Measurements from ENCODE around the gene KIF24.

DNA sequence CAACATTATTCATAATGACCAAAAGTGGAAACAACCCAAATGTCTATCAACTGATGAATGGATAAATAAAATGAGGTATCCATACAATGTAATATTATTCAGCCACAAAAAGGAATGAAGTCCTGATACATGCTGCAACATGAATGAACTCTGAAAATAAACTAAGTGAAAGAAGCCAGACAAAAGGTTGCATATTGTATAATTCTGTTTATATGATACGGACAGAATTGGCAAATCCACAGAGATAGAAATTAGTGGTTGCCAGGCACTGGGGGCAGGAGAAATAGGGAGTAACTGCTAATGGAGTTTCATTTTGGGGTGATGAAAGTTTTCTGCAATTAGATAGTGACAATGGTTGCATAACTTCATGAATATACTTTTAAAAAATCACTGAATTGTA is 47.0 kb downstream of the KIF24 start:
- TF ChIP-seq, protein P1, sequence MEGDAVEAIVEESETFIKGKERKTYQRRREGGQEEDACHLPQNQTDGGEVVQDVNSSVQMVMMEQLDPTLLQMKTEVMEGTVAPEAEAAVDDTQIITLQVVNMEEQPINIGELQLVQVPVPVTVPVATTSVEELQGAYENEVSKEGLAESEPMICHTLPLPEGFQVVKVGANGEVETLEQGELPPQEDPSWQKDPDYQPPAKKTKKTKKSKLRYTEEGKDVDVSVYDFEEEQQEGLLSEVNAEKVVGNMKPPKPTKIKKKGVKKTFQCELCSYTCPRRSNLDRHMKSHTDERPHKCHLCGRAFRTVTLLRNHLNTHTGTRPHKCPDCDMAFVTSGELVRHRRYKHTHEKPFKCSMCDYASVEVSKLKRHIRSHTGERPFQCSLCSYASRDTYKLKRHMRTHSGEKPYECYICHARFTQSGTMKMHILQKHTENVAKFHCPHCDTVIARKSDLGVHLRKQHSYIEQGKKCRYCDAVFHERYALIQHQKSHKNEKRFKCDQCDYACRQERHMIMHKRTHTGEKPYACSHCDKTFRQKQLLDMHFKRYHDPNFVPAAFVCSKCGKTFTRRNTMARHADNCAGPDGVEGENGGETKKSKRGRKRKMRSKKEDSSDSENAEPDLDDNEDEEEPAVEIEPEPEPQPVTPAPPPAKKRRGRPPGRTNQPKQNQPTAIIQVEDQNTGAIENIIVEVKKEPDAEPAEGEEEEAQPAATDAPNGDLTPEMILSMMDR (tag by site-specific recombination; IDR thresholded peaks at IDR 0.05), result no peak
- no peak for TF ChIP-seq ZNF677 (tag by site-specific recombination; IDR thresholded peaks at IDR 0.05)
- TF ChIP-seq ZNF585B (tag by site-specific recombination; IDR thresholded peaks at IDR 0.05), result no peak
- TF ChIP-seq ZNF670 (tag by site-specific recombination; IDR thresholded peaks at IDR 0.05; ENCODE audit: low read depth), result no peak
- TF ChIP-seq, protein P2, sequence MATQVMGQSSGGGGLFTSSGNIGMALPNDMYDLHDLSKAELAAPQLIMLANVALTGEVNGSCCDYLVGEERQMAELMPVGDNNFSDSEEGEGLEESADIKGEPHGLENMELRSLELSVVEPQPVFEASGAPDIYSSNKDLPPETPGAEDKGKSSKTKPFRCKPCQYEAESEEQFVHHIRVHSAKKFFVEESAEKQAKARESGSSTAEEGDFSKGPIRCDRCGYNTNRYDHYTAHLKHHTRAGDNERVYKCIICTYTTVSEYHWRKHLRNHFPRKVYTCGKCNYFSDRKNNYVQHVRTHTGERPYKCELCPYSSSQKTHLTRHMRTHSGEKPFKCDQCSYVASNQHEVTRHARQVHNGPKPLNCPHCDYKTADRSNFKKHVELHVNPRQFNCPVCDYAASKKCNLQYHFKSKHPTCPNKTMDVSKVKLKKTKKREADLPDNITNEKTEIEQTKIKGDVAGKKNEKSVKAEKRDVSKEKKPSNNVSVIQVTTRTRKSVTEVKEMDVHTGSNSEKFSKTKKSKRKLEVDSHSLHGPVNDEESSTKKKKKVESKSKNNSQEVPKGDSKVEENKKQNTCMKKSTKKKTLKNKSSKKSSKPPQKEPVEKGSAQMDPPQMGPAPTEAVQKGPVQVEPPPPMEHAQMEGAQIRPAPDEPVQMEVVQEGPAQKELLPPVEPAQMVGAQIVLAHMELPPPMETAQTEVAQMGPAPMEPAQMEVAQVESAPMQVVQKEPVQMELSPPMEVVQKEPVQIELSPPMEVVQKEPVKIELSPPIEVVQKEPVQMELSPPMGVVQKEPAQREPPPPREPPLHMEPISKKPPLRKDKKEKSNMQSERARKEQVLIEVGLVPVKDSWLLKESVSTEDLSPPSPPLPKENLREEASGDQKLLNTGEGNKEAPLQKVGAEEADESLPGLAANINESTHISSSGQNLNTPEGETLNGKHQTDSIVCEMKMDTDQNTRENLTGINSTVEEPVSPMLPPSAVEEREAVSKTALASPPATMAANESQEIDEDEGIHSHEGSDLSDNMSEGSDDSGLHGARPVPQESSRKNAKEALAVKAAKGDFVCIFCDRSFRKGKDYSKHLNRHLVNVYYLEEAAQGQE (tag by site-specific recombination; IDR thresholded peaks at IDR 0.05), result no peak
- TF ChIP-seq ZNF473 (tag by site-specific recombination; IDR thresholded peaks at IDR 0.05), result no peak
- no peak for TF ChIP-seq YY1 (tag by site-specific recombination; IDR thresholded peaks at IDR 0.05)
- no peak for TF ChIP-seq SETDB1 (IDR thresholded peaks at IDR 0.05; ENCODE audit: insufficient read length, low read length)
- TF ChIP-seq ZNF112 (tag by site-specific recombination; IDR thresholded peaks at IDR 0.05), result no peak
- TF ChIP-seq ZNF311 (tag by site-specific recombination; IDR thresholded peaks at IDR 0.05; ENCODE audit: borderline replicate concordance), result no peak
- TF ChIP-seq, protein P3, sequence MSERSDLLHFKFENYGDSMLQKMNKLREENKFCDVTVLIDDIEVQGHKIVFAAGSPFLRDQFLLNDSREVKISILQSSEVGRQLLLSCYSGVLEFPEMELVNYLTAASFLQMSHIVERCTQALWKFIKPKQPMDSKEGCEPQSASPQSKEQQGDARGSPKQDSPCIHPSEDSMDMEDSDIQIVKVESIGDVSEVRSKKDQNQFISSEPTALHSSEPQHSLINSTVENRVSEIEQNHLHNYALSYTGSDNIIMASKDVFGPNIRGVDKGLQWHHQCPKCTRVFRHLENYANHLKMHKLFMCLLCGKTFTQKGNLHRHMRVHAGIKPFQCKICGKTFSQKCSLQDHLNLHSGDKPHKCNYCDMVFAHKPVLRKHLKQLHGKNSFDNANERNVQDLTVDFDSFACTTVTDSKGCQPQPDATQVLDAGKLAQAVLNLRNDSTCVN (tag by site-specific recombination; optimal IDR thresholded peaks at IDR 0.05), result no peak
